SIG-M5 (cell line): ENCODE results near the gene NKX2-2.

Source experiments
- DNase-seq: peaks from one replicate; lab custom pipeline; 2025; lab: John Stamatoyannopoulos, UW

The NKX2-2 gene

GRCh38 chr20:21521596-21522480 lies 8.0 kb upstream of the NKX2-2 start:
- DNase-seq = no peak

DNA sequence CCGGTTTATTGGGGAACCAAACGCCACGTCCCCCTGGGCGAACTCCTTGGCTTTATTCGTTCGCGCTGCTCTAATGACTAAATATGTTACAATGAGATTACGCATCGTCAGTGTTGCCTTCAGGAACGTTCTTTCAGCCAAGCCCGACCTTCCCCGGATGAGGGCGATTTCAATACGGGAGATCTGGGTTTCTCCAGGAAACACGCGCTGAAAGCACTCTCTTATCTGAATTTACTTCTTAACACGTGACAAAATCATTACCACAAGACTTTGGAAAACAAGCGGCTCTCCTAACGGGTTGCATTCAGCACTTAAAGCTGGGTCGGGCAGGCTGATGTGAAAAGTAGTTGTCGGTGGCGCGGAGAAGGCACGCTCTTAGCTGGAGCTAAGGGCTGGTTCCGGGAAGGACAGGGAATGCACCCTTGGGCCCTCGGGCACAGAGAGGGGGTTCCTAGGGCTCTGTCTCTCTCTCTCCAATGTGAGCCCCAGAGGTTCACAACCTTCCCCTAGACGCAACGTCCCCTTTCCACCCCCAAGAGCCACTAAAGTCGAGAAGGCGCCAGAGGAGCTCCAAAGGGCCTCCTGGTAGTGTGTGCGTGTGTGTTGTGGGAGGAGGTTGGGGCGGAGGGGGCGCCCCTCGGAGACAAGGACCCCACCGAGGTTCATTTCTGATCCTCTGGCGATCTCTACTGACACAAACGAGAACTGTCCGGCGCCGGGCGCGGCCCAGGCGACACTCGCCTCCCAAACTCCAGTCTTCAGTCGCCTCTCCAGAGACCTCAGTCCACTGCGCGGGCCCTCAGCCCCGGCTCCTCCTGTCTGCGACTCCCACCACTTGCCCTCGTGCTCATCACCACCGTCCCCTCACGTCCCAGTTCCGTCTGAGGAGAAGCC lies 7.1 kb upstream of the NKX2-2 start:
- no peak for DNase-seq

- no peak for DNase-seq
These were observed 5.3 kb upstream of the NKX2-2 start for GRCh38 chr20:21519136-21519584.

GRCh38 chr20:21518292-21518991 lies 4.6 kb upstream of the NKX2-2 start:
- no peak for DNase-seq

DNA sequence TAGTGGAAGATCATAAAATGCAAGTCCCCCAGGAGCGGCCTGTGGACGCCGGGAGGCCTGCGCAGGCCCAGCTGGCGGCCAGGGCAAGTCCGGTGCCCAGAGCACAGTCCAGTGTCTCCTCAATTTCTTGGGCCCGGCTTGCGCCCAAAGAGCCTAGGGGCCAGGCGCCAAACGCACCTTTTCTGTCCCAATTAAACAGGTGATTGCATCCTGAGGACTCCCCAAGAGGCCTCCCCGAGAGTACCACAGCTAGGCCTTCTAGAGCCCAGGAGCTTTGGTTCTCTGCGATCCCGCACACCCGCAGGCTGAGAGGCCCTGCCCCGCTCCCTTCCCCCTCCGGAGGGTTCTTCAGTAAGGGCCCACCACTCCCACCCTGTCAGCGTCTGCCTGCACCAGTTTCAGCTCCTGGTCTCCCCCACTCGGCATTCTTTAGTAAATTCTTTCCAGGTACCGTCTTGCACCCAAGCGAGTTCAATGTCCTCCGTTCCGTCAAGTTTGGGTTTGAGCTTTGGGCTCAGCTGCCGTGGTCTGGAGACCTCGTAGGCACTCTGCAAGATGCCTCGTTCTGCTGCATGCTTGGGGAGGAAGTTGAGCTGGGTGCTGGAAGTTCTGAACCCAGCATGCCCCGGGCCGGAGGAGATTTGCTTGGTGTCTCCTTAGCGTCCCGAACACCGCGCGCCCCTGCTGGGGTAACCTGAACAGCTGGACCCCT lies 3.9 kb upstream of the NKX2-2 start:
- DNase-seq = no peak

GRCh38 chr20:21516861-21517565 lies 3.1 kb upstream of the NKX2-2 start:
- DNase-seq = no peak

DNA sequence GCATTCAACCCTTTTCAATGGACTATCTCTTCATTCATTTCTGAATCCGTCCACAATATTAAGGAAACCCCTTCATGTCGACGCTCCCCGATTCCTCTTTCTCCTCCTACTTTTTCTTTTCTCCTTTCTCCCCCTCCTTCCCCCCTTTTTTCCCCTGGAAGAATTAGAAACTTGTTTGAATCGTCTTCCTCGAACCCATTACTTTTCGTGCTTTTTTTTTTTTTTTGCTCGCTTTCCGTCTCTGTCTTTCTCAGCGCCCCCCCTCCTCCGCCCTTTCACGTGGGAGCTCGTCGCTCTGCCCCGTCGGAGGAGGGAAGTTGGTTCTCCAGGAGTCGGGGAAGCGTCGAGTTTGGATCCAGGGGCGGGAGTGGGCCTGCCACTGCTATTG lies 2.3 kb upstream of the NKX2-2 start:
- DNase-seq = no peak

GRCh38 chr20:21515300-21516179 lies 1.7 kb upstream of the NKX2-2 start:
- no peak for DNase-seq

GRCh38 chr20:21514553-21515251 lies 838 bp upstream of the NKX2-2 start:
- DNase-seq = no peak

DNA sequence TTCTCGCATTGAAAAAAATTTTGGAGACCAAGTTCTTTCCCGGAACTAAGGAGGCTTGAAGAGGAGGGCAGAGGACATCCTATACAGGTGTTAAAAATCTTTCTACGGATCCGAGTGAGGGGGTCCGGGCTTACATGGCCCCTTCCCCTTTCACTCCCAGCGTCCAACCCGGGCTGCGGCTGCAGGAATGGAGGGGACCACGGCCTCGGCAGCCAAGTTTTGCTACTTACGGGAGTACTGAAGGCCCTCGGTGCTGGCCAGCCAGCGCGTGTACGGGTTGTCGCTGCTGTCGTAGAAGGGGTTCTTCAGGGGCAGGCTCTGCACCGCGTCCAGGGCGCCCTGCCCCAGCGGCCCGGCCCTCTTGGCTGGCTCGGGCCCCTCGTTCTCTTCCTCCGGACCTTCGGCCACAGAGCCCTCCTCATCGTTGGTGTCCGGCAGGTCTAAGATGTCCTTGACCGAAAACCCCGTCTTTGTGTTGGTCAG lies 642 bp downstream of the NKX2-2 start:
- DNase-seq = no peak

- no peak for DNase-seq
These were observed 1.2 kb downstream of the NKX2-2 start for GRCh38 chr20:21512634-21513180.

DNA sequence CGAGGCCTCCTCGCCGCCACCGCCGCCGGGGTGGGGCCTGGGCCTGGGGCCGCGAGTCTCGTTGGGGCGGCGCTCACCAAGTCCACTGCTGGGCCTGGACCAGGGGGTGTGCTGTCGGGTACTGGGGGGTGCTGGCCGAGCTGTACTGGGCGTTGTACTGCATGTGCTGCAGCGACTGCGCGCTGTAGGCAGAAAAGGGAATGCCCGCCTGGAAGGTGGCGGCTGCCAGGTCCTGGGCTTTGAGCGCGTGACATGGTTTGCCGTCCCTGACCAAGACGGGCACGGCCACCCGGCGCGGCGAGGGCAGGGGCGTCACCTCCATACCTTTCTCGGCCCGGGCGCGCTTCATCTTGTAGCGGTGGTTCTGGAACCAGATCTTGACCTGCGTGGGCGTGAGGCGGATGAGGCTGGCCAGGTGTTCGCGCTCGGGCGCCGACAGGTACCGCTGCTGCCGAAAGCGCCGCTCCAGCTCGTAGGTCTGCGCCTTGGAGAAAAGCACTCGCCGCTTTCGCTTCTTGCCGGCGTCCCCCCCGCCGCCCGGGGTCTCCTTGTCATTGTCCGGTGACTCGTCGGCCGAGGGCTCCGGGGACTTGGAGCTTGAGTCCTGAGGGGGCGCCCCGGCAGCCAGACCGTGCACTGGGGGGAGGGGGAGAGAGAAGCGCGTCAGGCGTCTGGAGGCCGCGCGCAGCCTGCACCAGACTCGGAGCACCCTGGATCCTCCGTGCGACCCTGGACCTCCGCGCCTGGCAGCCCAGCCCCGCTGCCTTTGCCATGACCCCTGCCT lies 1.8 kb downstream of the NKX2-2 start:
- DNase-seq = no peak

- DNase-seq = no peak
These were observed 2.4 kb downstream of the NKX2-2 start for GRCh38 chr20:21511485-21511849.

- DNase-seq = no peak
These were observed 3.2 kb downstream of the NKX2-2 start for GRCh38 chr20:21510414-21511384.

DNA sequence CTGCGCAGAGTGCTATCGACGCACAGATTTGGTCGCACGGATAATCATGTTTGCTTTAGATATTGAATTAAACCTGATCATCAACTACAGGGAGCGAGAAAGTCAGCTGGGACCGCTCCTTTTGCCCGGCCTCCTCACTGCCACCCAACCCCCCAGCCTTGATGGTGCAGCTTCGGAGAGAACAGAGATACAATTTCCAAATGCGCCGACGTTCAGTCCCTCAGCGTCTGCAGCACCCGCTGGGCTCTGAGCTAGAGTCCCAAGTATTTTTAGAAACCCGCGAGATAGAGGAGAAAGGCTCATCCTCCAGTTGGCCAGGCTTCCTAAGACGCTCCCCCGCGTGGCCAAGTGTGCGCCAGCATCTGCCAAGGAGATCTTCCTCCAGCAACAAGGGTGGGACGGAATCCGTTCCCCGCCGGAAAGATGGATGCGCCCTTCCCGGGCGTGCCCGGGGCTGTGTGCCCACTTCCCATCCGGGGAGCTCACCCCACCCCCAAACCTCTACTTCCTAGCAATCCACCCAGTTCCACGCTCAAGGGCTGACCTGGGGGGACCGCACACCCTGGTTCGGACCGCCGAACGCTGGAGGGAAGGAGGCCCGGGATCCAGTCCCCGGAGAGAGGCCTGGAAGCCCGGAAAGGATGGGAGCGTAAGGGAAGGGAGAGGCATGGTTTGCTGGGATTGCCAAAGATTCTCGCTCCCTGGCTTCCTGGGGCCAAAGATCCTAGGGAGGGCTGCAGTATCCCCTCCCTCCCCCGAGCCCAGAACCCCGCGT lies 4.1 kb downstream of the NKX2-2 start:
- DNase-seq = no peak

- DNase-seq = no peak
These were observed 4.7 kb downstream of the NKX2-2 start for GRCh38 chr20:21509079-21509596.
